ENCODE data around the gene TRIP10. TPM values are rescaled to one million over a fixed set of nuclear protein-coding genes. Genes with fewer than 3 reads are reported as not detected.

The TRIP10 gene
- total RNA-seq, 1 donor from 2014 or later = 53.0 TPM

- Mint-ChIP-seq H3K36me3 (no peaks in the 10 kb centered on the region), H3K27ac (no peak overlapping the region), H3K9me3 (peaks cover 9% of the 10 kb centered on the region), H3K4me3 (no peak overlapping the region), H3K27me3 (ENCODE audit: insufficient read depth, low read depth) (peaks cover 7% of the 10 kb centered on the region), H3K4me1 (peaks cover 3% of the 10 kb centered on the region)
- Histone ChIP-seq H3K9ac (no peak overlapping the region), H3K4me1 (no peaks in the 10 kb centered on the region), H3K36me3 (no peaks in the 10 kb centered on the region), H3K4me2 (no peak overlapping the region), H3K4me3 (no peak overlapping the region), H3F3A (ENCODE audit: low read depth) (peaks cover 7% of the 10 kb centered on the region), H3K9me3 (ENCODE audit: low read depth) (no peaks in the 10 kb centered on the region), H2AFZ (replicated peaks) (no peak overlapping the region), H4K20me1 (ENCODE audit: low read depth) (no peaks in the 10 kb centered on the region), H3K27me3 (no peaks in the 10 kb centered on the region), H3K79me2 (ENCODE audit: low read depth) (no peaks in the 10 kb centered on the region), H3K27ac (no peak overlapping the region)
- no peak for DNase-seq (ENCODE audit: low spot score)
- TF ChIP-seq EZH2 (IDR thresholded peaks at IDR 0.05) = no peak
Measured at GRCh38 chr19:6778386-6778785, 38.9 kb downstream of the TRIP10 start.

DNA sequence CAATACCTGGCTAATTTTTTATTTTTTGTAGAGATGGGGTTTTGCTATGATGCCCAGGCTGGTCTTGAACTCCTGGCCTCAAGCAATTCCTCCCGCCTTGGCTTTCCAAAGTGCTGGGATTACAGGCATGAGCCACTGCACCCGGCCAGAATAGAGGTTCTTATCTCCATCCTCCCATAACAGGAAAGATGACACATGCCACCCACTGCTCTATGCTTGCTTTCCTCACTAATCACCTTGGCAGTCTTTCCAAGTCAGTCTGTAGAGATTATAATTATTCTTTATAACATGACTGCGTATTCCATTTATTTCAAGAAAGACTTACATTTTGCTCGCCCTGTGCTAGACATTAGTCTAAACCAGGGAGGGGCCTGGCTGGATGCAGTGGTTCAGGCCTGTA is 39.7 kb downstream of the TRIP10 start:
- Histone ChIP-seq H4K20me1 (ENCODE audit: low read depth) (no peaks in the 10 kb centered on the region), H3K79me2 (ENCODE audit: low read depth) (no peaks in the 10 kb centered on the region), H3K36me3 (no peaks in the 10 kb centered on the region), H3K4me2 (no peak overlapping the region), H2AFZ (replicated peaks) (no peak overlapping the region), H3K27ac (no peak overlapping the region), H3K9me3 (ENCODE audit: low read depth) (no peaks in the 10 kb centered on the region), H3F3A (ENCODE audit: low read depth) (peaks cover 7% of the 10 kb centered on the region), H3K4me1 (no peaks in the 10 kb centered on the region), H3K9ac (no peak overlapping the region), H3K4me3 (no peak overlapping the region), H3K27me3 (no peaks in the 10 kb centered on the region)
- no peak for TF ChIP-seq EZH2 (IDR thresholded peaks at IDR 0.05)
- TF ChIP-seq, protein P1, sequence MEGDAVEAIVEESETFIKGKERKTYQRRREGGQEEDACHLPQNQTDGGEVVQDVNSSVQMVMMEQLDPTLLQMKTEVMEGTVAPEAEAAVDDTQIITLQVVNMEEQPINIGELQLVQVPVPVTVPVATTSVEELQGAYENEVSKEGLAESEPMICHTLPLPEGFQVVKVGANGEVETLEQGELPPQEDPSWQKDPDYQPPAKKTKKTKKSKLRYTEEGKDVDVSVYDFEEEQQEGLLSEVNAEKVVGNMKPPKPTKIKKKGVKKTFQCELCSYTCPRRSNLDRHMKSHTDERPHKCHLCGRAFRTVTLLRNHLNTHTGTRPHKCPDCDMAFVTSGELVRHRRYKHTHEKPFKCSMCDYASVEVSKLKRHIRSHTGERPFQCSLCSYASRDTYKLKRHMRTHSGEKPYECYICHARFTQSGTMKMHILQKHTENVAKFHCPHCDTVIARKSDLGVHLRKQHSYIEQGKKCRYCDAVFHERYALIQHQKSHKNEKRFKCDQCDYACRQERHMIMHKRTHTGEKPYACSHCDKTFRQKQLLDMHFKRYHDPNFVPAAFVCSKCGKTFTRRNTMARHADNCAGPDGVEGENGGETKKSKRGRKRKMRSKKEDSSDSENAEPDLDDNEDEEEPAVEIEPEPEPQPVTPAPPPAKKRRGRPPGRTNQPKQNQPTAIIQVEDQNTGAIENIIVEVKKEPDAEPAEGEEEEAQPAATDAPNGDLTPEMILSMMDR (IDR thresholded peaks at IDR 0.05) = no peak
- TF ChIP-seq EZH2phosphoT487 (IDR thresholded peaks at IDR 0.05) = no peak
- Mint-ChIP-seq H3K9me3 (peaks cover 9% of the 10 kb centered on the region), H3K27ac (no peak overlapping the region), H3K27me3 (ENCODE audit: insufficient read depth, low read depth) (peaks cover 7% of the 10 kb centered on the region), H3K4me3 (no peak overlapping the region), H3K4me1 (no peaks in the 10 kb centered on the region), H3K36me3 (no peaks in the 10 kb centered on the region)
- no peak for DNase-seq (ENCODE audit: low spot score)

- no peak overlapping the region for H3K9ac ChIP-seq
- H3F3A ChIP-seq (ENCODE audit: low read depth) = no peaks in the 10 kb centered on the region
- no peaks in the 10 kb centered on the region for H3K9me3 ChIP-seq (ENCODE audit: low read depth)
- TF ChIP-seq, protein P1 (IDR thresholded peaks at IDR 0.05) = no peak
- no peak for TF ChIP-seq EZH2 (IDR thresholded peaks at IDR 0.05)
- H3K4me1 Mint-ChIP-seq = no peaks in the 10 kb centered on the region
- no peaks in the 10 kb centered on the region for H4K20me1 ChIP-seq (ENCODE audit: low read depth)
- no peak overlapping the region for H3K4me3 Mint-ChIP-seq
- H3K27me3 Mint-ChIP-seq (ENCODE audit: insufficient read depth, low read depth) = peaks cover 8% of the 10 kb centered on the region
- DNase-seq (ENCODE audit: low spot score) = no peak
- H2AFZ ChIP-seq (replicated peaks) = no peak overlapping the region
- no peak overlapping the region for H3K27ac ChIP-seq
- peaks cover 18% of the 10 kb centered on the region for H3K9me3 Mint-ChIP-seq
- no peak overlapping the region for H3K4me3 ChIP-seq
- no peaks in the 10 kb centered on the region for H3K36me3 Mint-ChIP-seq
- H3K4me1 ChIP-seq = no peaks in the 10 kb centered on the region
- no peaks in the 10 kb centered on the region for H3K36me3 ChIP-seq
- no peaks in the 10 kb centered on the region for H3K79me2 ChIP-seq (ENCODE audit: low read depth)
- H3K27me3 ChIP-seq = no peaks in the 10 kb centered on the region
- no peak overlapping the region for H3K27ac Mint-ChIP-seq
- H3K4me2 ChIP-seq = no peak overlapping the region
Measured at GRCh38 chr19:6787393-6787792, 47.9 kb downstream of the TRIP10 start.

- no peak for DNase-seq (ENCODE audit: low spot score)
- H4K20me1 ChIP-seq (ENCODE audit: low read depth) = no peaks in the 10 kb centered on the region
- H3K27me3 Mint-ChIP-seq (ENCODE audit: insufficient read depth, low read depth) = peaks cover 8% of the 10 kb centered on the region
- H3K36me3 Mint-ChIP-seq = no peaks in the 10 kb centered on the region
- H3K4me1 ChIP-seq = no peaks in the 10 kb centered on the region
- H3K36me3 ChIP-seq = no peaks in the 10 kb centered on the region
- peaks cover 18% of the 10 kb centered on the region for H3K9me3 Mint-ChIP-seq
- H3K4me3 Mint-ChIP-seq = no peak overlapping the region
- H3K79me2 ChIP-seq (ENCODE audit: low read depth) = no peaks in the 10 kb centered on the region
- no peak overlapping the region for H3K27ac Mint-ChIP-seq
- H3K4me2 ChIP-seq = no peak overlapping the region
- H3F3A ChIP-seq (ENCODE audit: low read depth) = no peaks in the 10 kb centered on the region
- no peak overlapping the region for H3K9ac ChIP-seq
- no peaks in the 10 kb centered on the region for H3K27me3 ChIP-seq
- H3K27ac ChIP-seq = no peak overlapping the region
- H3K4me1 Mint-ChIP-seq = no peaks in the 10 kb centered on the region
- no peak overlapping the region for H2AFZ ChIP-seq (replicated peaks)
- TF ChIP-seq EZH2phosphoT487 (IDR thresholded peaks at IDR 0.05) = no peak
- TF ChIP-seq EZH2 (IDR thresholded peaks at IDR 0.05) = no peak
- TF ChIP-seq, protein P1 (IDR thresholded peaks at IDR 0.05) = no peak
- no peak overlapping the region for H3K4me3 ChIP-seq
- no peaks in the 10 kb centered on the region for H3K9me3 ChIP-seq (ENCODE audit: low read depth)
Measured at GRCh38 chr19:6788896-6789295, 49.4 kb downstream of the TRIP10 start.
